Stimulated activated CD4-positive, alpha-beta T cell treated with anti-CD3 and anti-CD28 coated beads, Interleukin-1b, Interleukin-23, amount 100 ng/mL, for 4 hours (primary cell): Measurements from ENCODE around the gene DTX3.
"Not testable (repeated sequence)": the region's sequence is repeated elsewhere in the genome, so short reads cannot be mapped to it uniquely, and the experiment has no call there.

Experiments
- DNase-seq, 2 donors: peaks; one replicate each; pipeline ENCODE4 v3.0.0-alpha.2; 2020; ENCODE audit warnings: low read depth in 2 of 2

Gene DTX3, protein sequence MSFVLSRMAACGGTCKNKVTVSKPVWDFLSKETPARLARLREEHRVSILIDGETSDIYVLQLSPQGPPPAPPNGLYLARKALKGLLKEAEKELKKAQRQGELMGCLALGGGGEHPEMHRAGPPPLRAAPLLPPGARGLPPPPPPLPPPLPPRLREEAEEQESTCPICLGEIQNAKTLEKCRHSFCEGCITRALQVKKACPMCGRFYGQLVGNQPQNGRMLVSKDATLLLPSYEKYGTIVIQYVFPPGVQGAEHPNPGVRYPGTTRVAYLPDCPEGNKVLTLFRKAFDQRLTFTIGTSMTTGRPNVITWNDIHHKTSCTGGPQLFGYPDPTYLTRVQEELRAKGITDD

GRCh38 chr12:57604454-57604991 lies at the start of gene DTX3:
Gene DTX3 (plus strand): TSS chr12:57604824. CDS start chr12:57606518, 1,694 bp downstream.
- DNase-seq: no peak

DNA sequence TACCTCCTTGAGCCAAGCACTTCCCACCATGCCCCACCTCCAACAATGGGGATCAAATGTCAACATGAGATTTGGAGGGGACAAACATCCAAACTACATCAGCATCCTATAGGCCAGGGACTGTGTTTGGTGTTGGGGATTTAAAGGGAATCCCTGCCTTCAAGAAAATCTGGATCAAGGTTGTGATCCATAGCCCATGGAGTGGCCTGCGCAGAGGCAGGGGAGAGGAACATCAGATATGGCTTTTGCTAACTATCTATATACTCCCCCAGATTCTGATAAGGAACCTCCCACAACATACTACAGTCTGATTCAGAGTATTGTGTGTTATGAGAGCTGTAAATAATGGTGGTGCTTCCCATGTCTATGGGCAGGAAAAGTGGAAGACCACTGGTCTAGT lies 49.7 kb upstream of the DTX3 start:
- DNase-seq: no peak

GRCh38 chr12:57558864-57559263 lies 45.8 kb upstream of the DTX3 start:
- DNase-seq: no peak

GRCh38 chr12:57560516-57560915 lies 44.1 kb upstream of the DTX3 start:
- no peak for DNase-seq

DNA sequence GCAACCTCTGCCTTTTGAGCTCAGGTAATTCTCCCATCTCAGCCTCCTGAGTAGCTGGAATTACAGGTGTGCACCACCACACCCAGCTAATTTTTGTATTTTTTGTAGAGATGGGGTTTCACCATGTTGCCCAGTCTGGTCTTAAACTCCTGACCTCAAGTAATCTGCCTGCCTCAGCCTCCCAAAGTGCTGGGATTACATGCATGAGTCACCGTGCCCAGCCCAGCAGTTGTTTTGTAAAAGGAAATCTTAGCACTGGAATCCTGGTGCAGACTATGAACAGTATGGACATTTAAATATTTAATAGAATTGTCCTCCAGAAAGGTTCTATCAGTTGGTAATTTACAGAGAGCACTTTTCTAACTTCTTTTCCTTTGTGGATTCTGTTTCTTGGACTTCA lies 43.5 kb upstream of the DTX3 start:
- DNase-seq: not testable (repeated sequence)

DNA sequence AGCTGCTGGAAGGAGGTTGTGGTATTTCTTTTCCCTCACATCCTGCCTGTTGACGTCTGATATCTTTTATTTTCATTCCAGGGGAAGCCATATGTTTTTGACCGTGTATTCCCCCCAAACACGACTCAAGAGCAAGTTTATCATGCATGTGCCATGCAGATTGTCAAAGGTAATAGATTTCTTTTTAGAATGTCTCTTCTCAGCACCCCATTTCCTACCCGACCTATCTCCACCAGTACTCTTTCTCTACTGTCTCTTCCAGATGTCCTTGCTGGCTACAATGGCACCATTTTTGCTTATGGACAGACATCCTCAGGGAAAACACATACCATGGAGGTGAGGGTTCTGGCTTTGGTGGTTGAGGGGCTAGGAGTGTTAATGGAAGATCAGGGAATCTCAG lies 41.3 kb upstream of the DTX3 start:
- no peak for DNase-seq

DNA sequence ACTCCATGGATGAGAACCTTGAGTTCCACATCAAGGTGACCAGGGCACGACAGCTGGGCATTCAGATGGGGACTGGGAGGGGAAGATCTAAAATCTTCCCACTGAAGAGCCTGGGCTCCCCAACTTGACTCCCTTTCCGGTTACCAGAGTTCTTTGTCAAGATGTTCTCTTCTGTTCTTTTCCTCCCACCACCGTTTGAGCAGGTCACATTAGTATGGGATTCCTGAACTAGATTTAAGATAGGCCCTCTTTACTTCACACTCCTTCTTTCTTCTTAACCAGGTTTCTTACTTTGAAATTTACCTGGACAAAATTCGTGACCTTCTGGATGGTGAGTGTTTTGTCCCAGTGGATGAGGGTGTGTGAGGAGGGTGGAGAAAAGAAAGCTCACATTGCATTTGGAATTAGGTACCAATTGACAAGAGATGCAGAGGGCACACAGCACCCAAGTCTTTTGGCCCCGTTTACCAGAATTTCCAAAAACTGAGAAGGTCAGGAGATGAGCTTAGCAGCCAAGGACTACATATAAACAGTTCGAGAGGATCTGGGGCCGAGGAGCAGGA lies 40.4 kb upstream of the DTX3 start:
- DNase-seq: no peak

GRCh38 chr12:57568838-57569237 lies 35.8 kb upstream of the DTX3 start:
- no peak for DNase-seq

DNA sequence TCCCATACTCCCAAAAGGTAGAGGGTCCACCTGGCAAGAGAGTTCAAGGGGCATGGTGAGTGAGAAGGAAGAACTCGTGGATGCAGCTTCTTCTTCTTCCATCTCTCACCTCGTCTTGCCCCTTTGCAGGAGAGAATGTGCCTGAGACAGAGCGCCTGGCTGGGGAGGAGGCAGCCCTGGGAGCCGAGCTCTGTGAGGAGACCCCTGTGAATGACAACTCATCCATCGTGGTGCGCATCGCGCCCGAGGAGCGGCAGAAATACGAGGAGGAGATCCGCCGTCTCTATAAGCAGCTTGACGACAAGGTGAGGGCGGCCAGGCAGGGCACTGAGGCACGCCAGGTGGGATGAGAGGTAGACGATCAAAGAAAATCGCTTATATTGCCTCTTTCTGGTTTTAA lies 34.8 kb upstream of the DTX3 start:
- no peak for DNase-seq

GRCh38 chr12:57570438-57570837 lies 34.2 kb upstream of the DTX3 start:
- not testable (repeated sequence) for DNase-seq

DNA sequence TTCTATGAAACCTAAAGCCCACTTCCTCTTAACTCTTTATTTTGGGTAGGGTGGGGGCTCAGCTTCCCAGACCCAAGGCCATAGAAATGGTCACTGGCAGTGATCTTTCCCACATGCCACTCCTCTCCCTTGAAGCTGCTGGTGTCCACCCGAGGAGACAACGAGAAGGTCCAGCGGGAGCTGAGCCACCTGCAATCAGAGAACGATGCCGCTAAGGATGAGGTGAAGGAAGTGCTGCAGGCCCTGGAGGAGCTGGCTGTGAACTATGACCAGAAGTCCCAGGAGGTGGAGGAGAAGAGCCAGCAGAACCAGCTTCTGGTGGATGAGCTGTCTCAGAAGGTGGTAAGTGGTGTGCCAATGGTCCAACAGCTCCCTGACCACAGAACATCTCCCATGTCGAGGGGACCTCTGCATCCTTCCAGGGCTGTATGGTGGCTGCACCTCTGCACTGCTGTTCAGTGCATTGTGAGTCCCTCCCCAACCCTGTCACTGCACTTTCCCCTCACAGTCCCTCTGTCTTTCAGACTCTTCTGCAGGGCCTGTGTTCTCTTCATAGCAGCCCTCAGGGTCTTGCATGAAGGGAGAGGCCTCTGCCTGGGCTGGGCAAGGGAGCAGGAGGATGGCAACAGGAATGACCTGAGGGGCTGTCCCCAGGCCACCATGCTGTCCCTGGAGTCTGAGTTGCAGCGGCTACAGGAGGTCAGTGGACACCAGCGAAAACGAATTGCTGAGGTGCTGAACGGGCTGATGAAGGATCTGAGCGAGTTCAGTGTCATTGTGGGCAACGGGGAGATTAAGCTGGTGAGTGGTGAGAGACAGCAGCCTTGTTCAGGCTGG lies 32.5 kb upstream of the DTX3 start:
- DNase-seq: no peak

- no peak for DNase-seq
These were observed 29.8 kb upstream of the DTX3 start for GRCh38 chr12:57574795-57575194.

- no peak for DNase-seq
These were observed 28.6 kb upstream of the DTX3 start for GRCh38 chr12:57575771-57576612.

DNA sequence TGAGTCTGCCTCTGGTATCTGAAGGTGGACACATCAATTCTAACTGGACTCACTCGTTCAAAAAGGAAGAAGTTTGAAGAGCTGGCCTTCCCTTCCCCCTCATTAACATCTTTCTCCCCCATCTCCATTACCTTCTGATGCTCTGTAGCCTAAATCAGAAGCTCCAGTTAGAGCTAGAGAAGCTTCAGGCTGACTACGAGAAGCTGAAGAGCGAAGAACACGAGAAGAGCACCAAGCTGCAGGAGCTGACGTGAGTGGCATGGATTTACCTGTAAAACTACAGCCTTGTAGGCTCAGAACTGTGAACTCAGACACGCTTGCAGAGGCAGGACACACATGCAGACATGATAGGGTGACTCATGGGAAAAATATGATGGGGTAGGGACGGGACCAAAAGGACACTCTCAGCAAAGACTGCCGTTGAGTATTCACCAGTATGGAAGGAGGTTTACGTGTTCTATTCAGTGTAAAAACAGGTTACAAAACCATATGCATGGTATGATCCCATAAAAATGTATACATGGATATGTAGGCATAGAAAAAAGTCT lies 27.9 kb upstream of the DTX3 start:
- no peak for DNase-seq

- no peak for DNase-seq
These were observed 26.5 kb upstream of the DTX3 start for GRCh38 chr12:57577981-57578758.

DNA sequence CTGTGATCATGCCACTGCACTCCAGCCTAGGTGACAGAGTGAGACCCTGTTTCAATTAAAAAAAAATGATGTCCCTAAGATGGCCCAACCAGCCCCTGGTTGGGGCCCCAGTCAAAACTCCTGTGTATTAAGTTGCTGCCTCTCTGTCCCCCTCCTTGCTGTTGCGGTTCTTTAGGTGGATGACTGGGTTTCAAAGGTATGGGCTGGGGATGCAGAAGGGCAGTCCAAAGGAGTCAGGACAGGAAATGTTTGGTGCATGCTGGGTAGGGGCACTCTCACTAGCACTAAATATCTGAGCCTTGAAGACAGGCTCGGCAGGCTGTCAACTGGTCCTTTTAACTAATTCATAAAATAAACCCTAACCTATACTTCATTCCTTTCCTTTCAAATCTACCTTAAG lies 25.6 kb upstream of the DTX3 start:
- no peak for DNase-seq

DNA sequence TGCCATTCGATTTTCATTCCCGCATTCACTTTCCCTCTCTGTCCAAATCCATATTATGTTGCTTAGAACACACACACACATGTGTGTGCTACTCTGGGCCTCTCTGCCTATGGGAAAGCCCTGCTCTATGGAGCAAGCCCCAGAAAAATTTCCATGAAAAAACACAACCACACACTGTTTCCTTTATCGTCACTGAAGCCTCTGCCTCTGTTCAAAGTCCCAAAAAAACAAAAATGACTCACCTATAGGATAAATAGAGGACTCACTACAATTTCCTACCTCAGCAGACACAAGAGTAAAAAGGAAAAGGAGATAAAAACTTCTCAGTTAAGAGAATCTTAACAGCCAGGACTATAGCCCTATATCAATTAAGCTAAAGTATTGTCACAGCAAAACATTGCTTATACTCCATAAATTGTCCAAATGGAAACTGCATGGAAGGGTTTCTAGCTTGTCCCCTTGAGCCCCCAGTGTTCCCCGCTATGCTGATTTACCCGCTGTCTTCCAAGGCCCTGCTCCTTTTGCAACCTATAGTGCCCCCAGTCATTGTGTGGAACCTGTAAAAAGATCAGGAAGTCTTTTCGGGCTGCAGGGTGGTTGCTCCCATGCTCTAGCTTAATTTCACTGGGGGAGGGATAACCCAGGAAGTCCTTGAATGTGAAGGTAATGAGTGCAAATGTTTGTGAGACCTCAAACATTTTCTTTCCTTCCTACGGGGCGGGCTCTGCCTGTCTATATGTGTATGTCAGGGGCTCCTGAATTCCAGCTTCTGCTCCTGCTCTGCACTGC lies 24.8 kb upstream of the DTX3 start:
- no peak for DNase-seq

DNA sequence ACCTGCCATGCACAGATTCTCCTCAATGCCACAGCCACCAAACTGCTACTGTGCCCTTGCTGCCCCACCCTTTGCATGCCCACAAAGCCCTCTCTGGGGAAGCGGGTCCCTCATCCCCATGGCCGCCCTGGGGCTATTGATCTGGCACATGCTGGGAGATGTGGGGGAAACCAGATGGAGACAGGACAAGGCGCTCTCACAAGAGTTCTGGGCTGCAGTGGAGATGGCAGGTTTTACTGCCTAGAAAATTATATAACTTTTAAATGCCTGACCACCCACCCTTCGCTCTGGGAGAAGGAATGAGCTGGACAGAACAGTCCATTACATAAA lies 24.2 kb upstream of the DTX3 start:
- no peak for DNase-seq

DNA sequence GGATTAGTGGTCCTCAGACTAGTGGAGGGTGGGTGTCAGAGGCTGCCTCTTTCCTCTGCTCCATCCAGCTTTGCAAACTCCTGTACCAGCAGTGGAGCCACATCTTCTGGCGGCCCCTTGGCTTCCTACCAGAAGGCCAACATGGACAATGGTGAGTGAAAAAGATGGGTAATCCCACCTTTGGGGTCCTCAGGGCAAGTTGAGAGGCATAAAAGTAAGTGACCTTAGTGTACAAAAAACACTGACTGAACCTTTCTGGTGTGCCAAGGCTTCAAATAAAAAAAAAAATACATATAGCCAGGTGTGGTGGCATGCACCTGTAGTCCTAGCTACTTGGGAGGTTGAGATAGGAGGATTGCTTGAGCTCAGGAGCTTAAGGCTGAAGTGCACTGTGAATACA lies 22.8 kb upstream of the DTX3 start:
- DNase-seq: no peak

- no peak for DNase-seq
These were observed 22.2 kb upstream of the DTX3 start for GRCh38 chr12:57582440-57582839.
